LHCN-M2 (cell line): ENCODE data around the gene SMYD3. TPM values are rescaled to one million over a fixed set of nuclear protein-coding genes. Genes with fewer than 3 reads are reported as not detected.

ENCODE experiments used
- DNase-seq: peaks from one replicate; pipeline ENCODE4 v3.0.0-alpha.2; 2012; ENCODE audit warnings: low read depth
- total RNA-seq: library from RNA; depleted of rRNA; stranded (reverse); fragments of >200 nt; gene quantifications from 2 replicates; pipeline ENCODE4 v1.2.3, GENCODE V29; 2014

Gene SMYD3
- total RNA-seq, 1 experiment from 2014 or later = 34.0 TPM

DNA sequence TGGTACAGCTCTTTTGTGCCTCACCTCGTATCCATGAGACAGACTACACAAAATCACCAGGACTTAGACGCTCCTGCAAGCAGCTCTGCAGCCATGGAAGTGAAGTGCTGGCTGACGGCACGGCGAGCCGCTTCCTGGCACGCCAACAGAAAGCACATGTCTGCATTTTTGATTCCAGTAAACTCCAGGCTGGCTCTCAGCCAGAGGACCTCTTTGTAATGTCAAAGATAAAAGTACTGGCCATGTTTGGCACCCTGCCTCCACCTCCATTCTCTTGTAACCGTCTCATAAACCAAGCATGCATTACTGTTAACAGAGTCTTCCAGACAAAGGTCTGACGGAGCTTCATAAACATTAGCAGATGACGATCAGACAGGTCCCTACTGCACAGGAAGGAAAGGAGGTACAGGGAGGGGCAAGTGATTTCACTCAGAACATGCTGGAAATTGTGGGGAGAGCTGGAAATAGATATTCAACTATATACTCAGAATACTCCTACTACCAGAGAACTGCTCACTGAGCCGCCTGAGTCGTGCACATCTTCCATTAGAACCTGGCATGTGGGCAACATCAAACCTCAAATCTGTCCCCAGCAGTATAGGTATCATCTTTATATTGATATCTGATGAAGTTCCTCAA, 632.0 kb downstream of the SMYD3 start:
- DNase-seq = peak; percentile 70

DNA sequence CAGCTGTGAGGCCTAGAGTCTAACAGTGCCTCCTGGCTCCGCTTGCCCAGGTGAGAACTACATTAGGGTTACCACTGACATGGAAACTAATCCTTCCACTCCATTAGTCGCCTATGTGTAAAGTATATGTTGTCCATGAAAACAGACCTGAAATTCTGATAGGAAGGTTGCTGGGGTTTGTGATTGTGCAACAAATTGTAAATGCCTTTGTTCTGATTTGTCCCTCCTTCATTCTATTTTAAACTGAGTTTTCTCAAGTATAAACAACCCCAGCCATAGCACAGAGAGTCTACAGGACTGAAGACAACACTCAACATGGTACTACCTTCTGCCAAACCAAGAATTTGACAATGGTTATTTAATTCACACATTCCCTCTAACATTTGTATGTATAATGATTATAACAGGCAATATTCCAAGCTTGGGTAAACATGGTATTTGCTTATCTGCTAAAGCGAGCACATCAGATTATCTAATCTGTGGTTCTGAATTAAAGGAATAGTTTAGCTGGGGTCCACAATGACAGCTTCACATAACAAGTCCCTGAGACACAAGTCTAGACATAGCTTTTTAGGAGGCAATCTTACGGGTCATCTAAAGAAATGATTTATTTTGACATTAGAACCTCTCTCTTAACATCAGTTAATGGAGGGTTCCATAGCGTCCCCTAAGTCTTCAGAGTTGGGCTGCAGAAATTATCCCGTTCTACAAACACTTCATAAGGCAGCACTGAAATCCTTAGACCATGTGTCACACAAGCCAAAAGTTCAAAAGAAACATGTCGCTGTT, 633.0 kb downstream of the SMYD3 start:
- DNase-seq = no peak

DNA sequence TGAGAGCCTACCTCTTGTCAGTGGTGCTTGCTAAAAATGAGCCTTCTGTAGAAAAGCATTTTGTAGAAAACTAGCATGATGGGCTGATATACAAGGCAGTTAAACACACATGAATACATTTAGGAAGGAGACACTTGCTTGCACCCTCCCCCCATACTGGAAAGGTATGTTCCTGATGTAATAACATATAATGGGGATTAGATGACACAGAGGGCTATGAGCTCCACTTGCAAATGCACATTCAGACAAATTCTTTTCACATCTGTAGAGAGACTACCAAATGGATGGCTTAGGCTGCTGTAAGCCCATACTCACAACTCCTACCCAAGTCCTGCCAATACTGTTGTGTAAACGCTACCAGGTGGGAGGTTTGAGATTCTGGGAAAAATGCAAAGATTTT, 634.0 kb downstream of the SMYD3 start:
- DNase-seq = no peak

DNA sequence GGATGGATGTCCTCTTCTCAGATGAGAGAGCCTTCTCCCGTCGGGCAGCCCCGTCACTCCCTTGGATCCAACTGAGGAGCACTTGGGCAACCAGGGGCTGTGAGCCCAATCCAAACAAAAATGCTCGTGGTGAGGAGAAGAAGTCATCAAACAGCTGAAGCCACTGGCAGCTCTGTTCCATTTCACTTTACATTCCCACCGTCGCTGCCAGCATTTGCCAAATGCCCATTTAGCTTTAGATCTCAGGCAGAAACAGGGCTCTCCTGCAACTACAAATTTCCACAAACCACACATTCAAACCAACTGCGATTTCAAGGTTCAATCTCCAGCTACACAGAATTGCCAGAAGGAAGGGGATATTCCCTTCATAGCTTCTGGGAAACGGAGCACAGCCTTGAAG, 634.6 kb downstream of the SMYD3 start:
- no peak for DNase-seq

GRCh38 chr1:245871915-245872314, 635.2 kb downstream of the SMYD3 start:
- DNase-seq = peak; percentile 71

DNA sequence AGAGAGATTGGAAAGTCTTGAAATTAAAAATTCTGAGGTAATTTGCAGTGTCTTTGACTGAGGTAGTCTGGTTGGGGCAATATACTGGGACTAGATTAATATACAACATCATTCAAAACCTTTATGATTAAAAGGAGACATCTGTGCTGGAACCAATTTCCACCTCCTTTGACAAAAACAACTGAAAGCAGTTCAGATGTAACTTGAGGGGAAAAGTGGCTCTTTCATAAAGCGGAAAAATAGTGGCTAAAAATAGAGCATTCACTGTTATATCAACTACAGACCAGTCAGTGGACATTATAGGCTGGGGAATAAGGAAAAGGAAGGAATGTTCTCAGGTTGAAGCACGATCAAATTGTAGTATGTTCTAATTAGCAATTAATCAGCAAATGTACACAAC, 635.9 kb downstream of the SMYD3 start:
- no peak for DNase-seq

GRCh38 chr1:245870698-245871097, 636.4 kb downstream of the SMYD3 start:
- no peak for DNase-seq

GRCh38 chr1:245869847-245870246, 637.2 kb downstream of the SMYD3 start:
- no peak for DNase-seq

- DNase-seq = no peak
Measured at GRCh38 chr1:245867738-245868137, 639.3 kb downstream of the SMYD3 start.

GRCh38 chr1:245864872-245865271, 642.2 kb downstream of the SMYD3 start:
- DNase-seq = no peak

DNA sequence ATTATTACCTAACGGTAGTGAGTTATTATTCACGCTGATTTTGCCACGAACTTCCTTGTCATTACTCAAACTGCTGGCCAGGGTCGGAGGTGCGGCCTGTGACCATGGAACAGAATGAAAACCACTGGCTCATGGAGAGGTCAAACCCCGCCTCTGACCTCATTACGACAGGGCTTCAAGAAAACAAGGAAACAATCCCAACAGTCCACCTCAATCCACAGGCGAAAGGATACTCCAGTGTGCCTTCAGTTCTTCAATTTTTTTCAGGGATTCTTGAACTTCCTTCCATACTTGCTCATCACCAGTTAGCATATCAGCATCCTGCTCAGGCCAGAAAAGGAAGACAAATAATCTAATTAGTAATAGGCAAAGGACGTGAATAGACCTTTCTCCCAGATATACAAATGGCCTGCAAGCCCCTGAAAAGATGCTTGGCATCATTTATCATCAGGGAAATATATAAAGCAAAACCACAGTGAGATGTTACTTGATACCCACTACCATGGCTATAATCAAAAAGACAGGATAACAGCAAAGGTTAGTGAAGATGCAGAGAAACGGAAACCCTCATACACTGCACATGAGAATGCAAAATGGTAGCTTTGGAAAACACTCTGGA, 643.4 kb downstream of the SMYD3 start:
- DNase-seq = peak; percentile 20

DNA sequence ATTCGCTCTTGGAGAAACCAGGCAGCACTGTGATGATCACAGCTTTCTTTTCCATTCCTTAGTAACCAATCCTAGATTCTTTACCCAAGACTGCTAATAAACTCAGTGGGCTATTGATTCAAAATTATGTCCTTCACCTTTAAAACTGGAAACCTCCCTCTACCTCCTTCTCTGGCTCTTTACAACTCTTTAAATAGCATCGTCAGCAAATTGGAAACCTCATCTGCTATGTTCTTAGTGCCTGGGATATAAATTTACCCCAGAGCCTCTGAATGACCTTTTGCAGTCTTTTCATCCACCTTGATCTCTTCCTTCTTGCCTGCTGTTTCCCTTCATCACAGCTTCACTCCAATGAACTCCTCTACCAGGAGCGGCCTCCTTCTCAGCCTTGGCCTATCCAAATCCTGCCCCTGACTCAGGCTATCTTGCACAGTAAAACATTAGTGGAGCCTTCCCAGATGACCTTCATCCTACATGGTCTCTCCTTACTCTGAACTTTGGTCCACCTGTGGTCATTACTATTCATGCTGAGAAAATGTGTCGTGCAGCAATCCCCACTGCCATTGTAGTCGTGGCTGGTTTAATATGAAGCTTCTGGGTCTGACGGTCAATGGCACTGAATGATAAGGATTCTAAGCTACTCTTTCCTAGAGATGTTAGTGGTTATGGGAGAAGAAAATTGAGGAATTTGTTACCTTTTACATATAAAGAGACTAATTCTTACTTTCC, 644.1 kb downstream of the SMYD3 start:
- no peak for DNase-seq

GRCh38 chr1:245860657-245861544, 646.2 kb downstream of the SMYD3 start:
- DNase-seq = peak; percentile 66

DNA sequence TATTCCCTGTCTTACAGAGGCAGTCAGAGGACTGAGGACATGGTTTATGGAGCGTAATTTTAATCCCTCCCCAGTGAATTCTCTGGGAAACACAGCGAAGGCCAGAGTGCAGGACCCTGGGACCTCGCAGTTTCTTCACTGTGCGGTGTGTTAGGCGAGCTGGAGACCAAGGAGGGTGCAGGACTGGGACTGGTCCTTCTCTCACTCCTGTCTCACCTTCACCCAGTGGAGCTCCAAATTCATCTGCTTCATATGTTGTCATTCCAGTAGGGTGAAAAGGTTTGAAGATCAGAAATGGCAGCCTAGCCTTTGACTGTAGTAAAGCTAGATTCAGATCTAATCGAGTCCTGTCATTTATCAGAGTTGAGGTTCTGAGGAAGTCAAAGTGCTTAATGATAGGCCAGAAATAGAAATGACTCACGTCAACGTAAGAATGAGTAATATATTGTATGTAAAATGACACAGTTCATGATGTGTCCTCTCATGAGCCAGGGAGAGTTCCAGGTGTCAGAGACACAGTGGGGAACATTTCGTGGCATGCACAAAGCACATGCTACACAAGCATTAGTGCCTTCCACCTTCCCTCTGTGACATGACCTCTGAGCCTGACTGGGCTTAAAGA, 647.5 kb downstream of the SMYD3 start:
- DNase-seq = peak; percentile 67

- DNase-seq = peak; percentile 42
Measured at GRCh38 chr1:245858722-245859492, 648.2 kb downstream of the SMYD3 start.

DNA sequence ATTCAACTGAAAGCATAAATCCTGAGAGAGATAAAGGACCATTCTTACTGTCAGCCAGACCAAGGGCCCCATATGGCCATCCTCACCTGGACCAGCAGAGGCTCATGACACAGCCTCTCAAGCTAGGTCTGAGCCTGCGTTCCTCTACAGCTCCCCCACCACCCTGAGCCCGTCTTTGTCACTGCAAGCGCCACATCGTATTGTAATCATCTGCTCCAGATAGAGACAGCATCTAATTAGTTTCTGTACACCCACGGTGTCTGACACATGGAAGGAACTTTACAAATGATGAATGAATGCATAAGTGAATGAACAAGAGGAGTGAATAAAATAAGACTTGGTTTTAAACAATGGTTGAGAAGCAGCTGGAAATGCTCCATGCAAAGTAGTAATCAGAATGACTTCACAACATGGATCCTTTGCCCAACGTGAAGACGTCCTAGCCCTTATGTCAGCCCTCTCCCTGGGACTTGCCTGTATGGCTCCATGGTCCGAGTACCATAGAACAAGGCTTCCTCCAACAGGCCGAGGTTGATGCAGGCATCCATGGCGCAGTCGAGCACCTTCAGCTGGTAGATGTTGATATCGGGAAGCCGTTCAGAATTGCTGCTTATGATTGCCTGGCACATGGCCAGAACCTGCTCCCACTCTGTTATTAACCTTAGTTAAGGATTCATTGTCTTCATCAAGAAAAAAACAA, 648.9 kb downstream of the SMYD3 start:
- DNase-seq = no peak

DNA sequence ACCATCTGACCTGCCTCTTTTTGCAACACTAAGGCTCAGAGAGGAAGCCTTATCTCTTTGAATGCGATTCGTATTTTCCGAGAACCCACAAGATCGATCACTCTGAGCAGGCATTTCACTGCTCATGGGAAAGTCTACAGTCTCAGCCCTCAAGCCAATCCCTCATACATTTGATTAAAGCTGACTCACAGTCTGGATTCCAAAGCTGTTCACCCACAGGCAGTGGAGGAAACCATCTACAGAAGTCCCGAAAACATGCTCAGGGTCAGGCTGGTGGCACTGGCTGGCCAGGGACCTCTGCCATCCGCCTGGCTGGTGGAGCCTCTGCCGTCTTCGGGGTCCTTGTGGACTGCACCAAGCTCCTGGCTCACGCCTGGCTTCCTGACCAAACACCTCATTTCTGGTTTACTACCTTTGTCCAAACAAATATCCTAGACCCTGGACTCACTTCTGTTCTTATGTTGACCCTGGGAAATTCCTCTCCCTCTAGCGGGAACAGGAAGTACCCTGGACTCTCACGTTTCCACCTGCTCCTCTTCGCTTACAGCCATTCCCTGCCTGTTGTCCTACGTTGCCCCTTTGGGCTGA, 650.0 kb downstream of the SMYD3 start:
- DNase-seq = peak; percentile 41

GRCh38 chr1:245855846-245856730, 651.0 kb downstream of the SMYD3 start:
- DNase-seq = no peak
